ENCODE results near the gene PEX14.
A peak's percentile ranks its signal among the peaks of the same experiment; 100 is the strongest.

The PEX14 gene

DNA sequence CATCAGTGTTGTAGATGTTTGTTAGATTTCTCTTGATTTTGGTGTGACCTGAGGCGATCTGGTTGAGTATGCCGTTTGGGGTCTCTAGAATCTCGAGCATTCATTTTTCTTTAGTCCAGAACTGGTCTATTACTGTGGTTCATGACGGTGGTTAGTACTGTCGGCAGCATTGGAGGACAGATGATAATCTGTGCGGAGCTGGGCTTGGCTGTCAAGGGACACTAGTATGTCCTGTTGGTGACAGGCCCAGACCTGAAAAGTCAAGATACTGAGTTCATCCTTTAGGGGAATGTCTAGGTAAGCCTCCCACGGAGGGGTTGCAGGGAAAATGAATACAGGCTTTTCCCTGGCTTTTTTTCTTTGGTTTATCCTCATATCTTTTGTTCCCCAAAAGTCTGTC lies 59.8 kb downstream of the PEX14 start:
- Histone ChIP-seq H3K9me3 (ENCODE audit: control insufficient read depth, insufficient read depth, low read length) (no peaks in the 10 kb centered on the region), H3K4me3 (ENCODE audit: low read depth, low read length) (no peak overlapping the region), H3K27ac (ENCODE audit: low read depth, low read length) (no peak overlapping the region), H3K27me3 (ENCODE audit: control insufficient read depth, insufficient read depth, low read length) (no peaks in the 10 kb centered on the region), H3K4me1 (ENCODE audit: control insufficient read depth, insufficient read depth, low read length) (peaks cover 38% of the 10 kb centered on the region), H3K36me3 (ENCODE audit: control insufficient read depth, insufficient read depth, low read length) (peaks cover 3% of the 10 kb centered on the region; the same call in 1 of the 2 replicates), H3K9ac (ENCODE audit: low read depth, low read length) (no peak overlapping the region)

DNA sequence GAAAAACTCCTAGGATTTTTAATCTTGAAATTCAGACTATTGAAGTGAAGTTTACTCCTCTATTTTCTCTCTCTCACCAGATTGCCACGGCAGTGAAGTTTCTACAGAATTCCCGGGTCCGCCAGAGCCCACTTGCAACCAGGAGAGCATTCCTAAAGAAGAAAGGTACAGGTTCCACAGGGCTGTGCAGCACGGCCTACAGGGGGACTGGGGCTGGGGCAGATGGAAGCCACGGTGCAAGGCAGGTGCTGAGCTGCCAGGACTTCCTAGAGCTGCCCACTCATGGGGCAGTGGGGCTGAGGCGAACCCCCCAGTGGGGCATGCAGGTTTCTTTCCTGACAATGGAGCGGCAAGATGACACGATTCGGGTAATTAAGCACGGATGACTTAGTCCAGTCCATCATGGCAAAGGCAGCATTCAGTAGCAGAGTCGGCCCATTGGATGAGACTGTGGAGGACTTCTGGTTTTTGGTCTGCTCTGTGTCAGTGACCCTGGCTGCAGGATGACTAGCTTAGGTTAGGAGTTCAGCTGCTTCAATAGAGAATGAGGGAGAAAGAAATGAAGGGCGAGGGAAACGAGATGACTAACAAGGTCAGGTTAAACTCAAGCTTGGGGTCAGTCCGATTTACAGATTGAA lies 61.5 kb downstream of the PEX14 start:
- Histone ChIP-seq H3K9me3 (ENCODE audit: control insufficient read depth, insufficient read depth, low read length) (no peaks in the 10 kb centered on the region), H3K4me3 (ENCODE audit: low read depth, low read length) (no peak overlapping the region), H3K27me3 (ENCODE audit: control insufficient read depth, insufficient read depth, low read length) (no peaks in the 10 kb centered on the region), H3K9ac (ENCODE audit: low read depth, low read length) (no peak overlapping the region), H3K27ac (ENCODE audit: low read depth, low read length) (no peak overlapping the region), H3K4me1 (ENCODE audit: control insufficient read depth, insufficient read depth, low read length) (peaks cover 39% of the 10 kb centered on the region), H3K36me3 (ENCODE audit: control insufficient read depth, insufficient read depth, low read length) (peaks cover 3% of the 10 kb centered on the region; the same call in 1 of the 2 replicates)

DNA sequence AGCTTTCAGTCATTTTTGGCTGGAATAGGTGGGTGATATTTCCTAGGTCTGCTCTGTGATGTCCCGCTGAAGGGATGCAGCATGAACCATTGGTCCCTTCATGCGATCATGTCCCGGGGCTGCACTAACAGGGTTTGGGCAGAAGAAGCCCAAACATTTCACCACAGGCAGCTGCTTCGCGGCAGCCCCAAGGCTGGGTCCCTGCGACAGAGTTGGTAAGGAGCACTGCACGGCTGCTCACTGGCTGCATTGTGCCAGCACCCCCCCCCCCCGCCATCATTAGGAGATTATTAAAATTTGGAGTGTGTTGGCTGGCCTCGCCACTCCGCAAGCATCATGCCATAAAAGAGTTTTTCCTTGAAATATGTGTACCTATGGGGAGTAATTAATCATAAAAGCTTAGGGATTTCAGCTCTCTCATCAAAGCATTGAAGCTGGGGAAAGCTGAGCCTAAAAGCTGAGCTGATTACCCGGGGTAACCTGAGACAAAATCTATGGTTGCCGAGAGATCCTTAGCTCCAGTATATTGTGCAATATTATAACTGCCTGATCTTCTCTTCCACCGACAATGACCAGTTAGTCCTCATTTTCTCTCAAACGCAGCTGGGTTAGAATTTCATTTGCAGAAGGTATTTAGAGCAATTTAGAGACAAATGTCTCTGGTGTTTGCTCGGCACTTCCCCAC lies 62.5 kb downstream of the PEX14 start:
- Histone ChIP-seq H3K27me3 (ENCODE audit: control insufficient read depth, insufficient read depth, low read length) (no peaks in the 10 kb centered on the region), H3K9ac (ENCODE audit: low read depth, low read length) (no peak overlapping the region), H3K4me3 (ENCODE audit: low read depth, low read length) (no peak overlapping the region), H3K27ac (ENCODE audit: low read depth, low read length) (no peak overlapping the region), H3K4me1 (ENCODE audit: control insufficient read depth, insufficient read depth, low read length) (peaks cover 36% of the 10 kb centered on the region), H3K36me3 (ENCODE audit: control insufficient read depth, insufficient read depth, low read length) (peaks cover 11% of the 10 kb centered on the region), H3K9me3 (ENCODE audit: control insufficient read depth, insufficient read depth, low read length) (no peaks in the 10 kb centered on the region)

DNA sequence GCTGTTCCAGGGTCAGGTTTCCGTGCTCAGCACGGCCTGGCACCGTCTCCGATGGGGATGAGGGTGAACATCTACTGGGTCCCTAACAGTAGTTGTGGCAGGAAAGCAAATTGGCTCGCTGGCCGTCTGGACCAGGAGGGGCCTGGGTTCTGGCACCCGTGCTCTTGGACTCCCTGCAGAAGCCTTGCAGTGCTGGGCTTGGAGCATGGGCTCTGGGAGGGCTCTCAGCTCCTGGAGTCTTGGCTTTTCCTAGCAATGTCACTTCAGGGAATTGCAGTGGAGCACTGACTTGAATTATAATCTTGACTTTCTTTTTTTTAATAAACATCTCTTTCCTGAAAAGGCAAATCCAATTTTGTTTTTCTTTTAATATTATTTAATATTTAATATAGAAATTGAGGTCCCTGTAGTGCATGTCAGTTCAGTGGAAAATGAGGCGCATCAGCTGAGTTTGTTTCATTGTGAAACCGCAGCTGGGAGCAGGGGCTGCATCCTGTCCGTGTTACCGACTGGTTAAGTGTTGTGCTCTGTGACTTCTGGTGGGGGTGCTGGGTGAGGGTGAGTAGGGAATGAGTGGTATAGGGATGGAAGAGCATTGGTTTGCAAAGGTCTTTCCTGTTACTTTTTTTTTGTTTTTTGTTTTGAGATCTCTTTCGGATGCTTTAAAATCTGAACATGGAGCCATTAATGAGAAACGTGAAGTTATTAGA lies 64.1 kb downstream of the PEX14 start:
- no peaks in the 10 kb centered on the region for H3K9me3 ChIP-seq (ENCODE audit: control insufficient read depth, insufficient read depth, low read length)
- H3K9ac ChIP-seq (ENCODE audit: low read depth, low read length), result no peak overlapping the region
- peaks cover 28% of the 10 kb centered on the region for H3K4me1 ChIP-seq (ENCODE audit: control insufficient read depth, insufficient read depth, low read length)
- H3K4me3 ChIP-seq (ENCODE audit: low read depth, low read length), result no peak overlapping the region
- peaks cover 11% of the 10 kb centered on the region for H3K36me3 ChIP-seq (ENCODE audit: control insufficient read depth, insufficient read depth, low read length)
- H3K27me3 ChIP-seq (ENCODE audit: control insufficient read depth, insufficient read depth, low read length), result no peaks in the 10 kb centered on the region
- H3K27ac ChIP-seq (ENCODE audit: low read depth, low read length), result no peak overlapping the region

DNA sequence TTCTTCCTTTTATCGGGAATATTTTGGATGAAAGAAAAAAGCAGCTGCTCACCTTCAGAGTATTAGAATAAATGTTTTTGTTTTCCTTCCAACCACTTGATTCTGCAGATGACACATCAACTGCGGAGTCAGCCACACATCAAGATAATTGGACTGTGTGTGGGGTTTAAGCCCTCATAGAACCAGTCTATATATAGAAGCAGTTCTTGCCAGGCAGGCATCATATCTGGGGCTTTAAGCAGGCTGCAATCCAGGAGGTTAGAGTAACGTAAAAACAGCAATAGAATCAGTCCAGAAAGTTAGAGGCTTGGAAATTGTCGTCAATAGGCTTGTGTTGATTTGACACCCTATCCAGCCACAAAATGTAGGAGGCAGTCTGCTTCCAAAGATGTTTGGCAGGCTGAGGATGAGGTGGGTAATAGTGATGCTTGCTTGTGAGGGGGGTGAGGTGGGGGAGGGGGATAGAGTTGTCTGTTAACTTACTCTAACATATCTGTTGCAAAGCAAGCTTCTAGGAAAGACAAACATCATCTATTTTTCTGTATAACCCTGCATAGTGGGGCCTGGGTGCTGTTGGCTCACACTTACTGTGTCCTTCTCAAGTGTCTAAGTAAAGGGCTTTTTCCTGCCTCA lies 64.8 kb downstream of the PEX14 start:
- Histone ChIP-seq H3K27ac (ENCODE audit: low read depth, low read length) (no peak overlapping the region), H3K4me3 (ENCODE audit: low read depth, low read length) (no peak overlapping the region), H3K4me1 (ENCODE audit: control insufficient read depth, insufficient read depth, low read length) (peaks cover 28% of the 10 kb centered on the region), H3K9ac (ENCODE audit: low read depth, low read length) (no peak overlapping the region), H3K27me3 (ENCODE audit: control insufficient read depth, insufficient read depth, low read length) (no peaks in the 10 kb centered on the region), H3K36me3 (ENCODE audit: control insufficient read depth, insufficient read depth, low read length) (peaks cover 11% of the 10 kb centered on the region), H3K9me3 (ENCODE audit: control insufficient read depth, insufficient read depth, low read length) (no peaks in the 10 kb centered on the region)

DNA sequence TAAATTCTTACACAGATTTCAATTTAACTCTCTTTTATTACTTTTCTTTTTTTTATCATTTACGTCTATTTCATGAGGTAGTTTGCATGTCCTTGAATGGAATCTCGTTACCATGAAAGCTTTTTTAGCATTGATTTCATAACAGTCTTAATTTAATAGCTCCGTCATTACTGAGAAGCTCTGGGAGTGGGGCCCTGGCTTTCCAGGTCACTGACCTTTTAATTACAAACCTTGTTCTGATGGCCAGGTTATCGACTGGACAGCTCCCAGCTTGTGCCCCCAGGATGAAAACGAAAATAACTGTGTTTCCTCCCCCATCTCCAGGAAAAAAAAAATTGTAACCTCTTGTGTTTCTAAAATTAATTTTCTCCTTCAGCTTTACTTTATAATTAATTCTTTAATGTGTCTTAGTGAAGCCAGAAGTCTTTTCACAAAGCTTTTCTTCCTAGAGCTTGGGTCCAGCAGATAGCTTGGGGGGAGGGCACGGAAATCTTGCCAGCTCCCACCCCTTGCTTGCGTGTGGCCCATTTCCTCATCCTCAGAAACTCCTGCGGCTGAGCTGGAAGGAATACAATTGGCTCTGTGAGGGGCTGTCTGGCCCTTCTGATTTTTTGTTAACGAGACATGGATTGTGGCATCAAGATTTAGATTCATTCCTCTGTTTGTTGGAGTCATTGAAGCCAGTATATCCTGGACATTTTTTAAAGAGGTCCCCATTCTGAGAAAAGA lies 65.7 kb downstream of the PEX14 start:
- Histone ChIP-seq H3K4me1 (ENCODE audit: control insufficient read depth, insufficient read depth, low read length) (peaks cover 28% of the 10 kb centered on the region), H3K27ac (ENCODE audit: low read depth, low read length) (peak overlapping the region; percentile 51), H3K36me3 (ENCODE audit: control insufficient read depth, insufficient read depth, low read length) (peaks cover 11% of the 10 kb centered on the region), H3K27me3 (ENCODE audit: control insufficient read depth, insufficient read depth, low read length) (no peaks in the 10 kb centered on the region), H3K9ac (ENCODE audit: low read depth, low read length) (no peak overlapping the region), H3K4me3 (ENCODE audit: low read depth, low read length) (no peak overlapping the region), H3K9me3 (ENCODE audit: control insufficient read depth, insufficient read depth, low read length) (no peaks in the 10 kb centered on the region)

DNA sequence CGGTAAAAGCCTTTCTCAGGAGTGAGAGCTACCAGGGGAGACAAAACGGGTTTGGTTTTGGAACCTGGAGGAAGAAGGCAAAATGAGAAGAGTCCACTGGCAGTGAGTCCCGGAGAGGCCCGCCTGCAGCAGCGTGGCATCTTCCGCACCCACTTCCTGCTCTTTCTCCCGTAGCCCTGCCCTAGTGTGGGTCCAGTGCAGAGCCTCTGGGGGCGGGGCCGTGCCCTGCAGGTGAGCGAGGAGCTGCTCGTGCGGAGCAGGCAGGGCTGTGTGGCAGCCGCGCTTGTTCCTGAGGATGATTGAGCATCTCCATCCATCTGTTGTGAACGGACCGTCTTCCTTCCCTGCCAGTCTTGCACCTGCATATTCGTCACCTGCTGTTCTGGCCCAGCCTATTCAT lies 66.5 kb downstream of the PEX14 start:
- H3K27me3 ChIP-seq (ENCODE audit: control insufficient read depth, insufficient read depth, low read length), result no peaks in the 10 kb centered on the region
- H3K4me3 ChIP-seq (ENCODE audit: low read depth, low read length), result no peak overlapping the region
- peak overlapping the region; percentile 51 for H3K27ac ChIP-seq (ENCODE audit: low read depth, low read length)
- peaks cover 28% of the 10 kb centered on the region for H3K4me1 ChIP-seq (ENCODE audit: control insufficient read depth, insufficient read depth, low read length)
- H3K9me3 ChIP-seq (ENCODE audit: control insufficient read depth, insufficient read depth, low read length), result no peaks in the 10 kb centered on the region
- H3K36me3 ChIP-seq (ENCODE audit: control insufficient read depth, insufficient read depth, low read length), result peaks cover 11% of the 10 kb centered on the region
- H3K9ac ChIP-seq (ENCODE audit: low read depth, low read length), result no peak overlapping the region

DNA sequence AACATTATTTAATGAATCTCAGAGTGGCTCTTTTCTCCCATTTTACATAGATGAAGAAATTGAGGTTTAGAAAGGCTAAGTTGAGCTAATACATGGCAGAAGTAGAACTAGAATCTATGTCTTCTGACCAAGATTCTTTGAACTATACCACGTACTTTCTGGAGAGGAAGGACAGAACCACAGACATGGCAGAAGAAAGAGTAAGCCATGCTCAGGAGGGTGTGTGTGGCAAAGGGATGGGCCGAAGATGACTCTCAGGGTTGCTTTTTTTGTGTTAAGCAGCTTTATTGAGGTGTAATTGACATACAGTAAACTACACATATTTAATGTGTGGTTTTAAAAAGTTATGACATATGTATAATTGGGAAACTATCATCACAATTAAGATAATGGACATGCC lies 69.5 kb downstream of the PEX14 start:
- no peaks in the 10 kb centered on the region for H3K27me3 ChIP-seq (ENCODE audit: control insufficient read depth, insufficient read depth, low read length)
- H3K36me3 ChIP-seq (ENCODE audit: control insufficient read depth, insufficient read depth, low read length), result peaks cover 11% of the 10 kb centered on the region
- no peaks in the 10 kb centered on the region for H3K9me3 ChIP-seq (ENCODE audit: control insufficient read depth, insufficient read depth, low read length)
- no peak overlapping the region for H3K9ac ChIP-seq (ENCODE audit: low read depth, low read length)
- H3K27ac ChIP-seq (ENCODE audit: low read depth, low read length), result no peak overlapping the region
- H3K4me3 ChIP-seq (ENCODE audit: low read depth, low read length), result no peak overlapping the region
- peaks cover 26% of the 10 kb centered on the region for H3K4me1 ChIP-seq (ENCODE audit: control insufficient read depth, insufficient read depth, low read length)

DNA sequence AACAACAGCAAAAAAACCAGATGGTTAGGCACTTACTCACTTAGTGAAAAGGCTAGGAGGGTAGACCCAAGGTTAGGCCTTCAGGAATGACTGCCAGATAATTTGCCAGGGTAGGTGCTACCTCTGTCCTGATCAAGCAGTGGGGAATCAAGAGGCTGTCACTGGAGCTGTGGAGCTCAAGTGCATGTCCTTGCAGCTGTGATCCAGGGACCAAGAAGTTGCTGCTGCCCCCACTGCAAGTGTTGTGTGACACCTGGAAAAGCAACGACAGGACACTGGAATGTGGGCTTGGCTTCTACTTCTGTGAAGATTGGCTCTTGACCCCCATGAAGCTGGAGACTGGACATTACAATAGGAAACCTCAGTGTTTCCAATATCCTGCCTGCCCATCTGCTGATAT lies 72.1 kb downstream of the PEX14 start:
- Histone ChIP-seq H3K9me3 (ENCODE audit: control insufficient read depth, insufficient read depth, low read length) (no peaks in the 10 kb centered on the region), H3K27me3 (ENCODE audit: control insufficient read depth, insufficient read depth, low read length) (no peaks in the 10 kb centered on the region), H3K4me1 (ENCODE audit: control insufficient read depth, insufficient read depth, low read length) (peaks cover 7% of the 10 kb centered on the region; the same call in 1 of the 2 replicates), H3K4me3 (ENCODE audit: low read depth, low read length) (no peak overlapping the region), H3K9ac (ENCODE audit: low read depth, low read length) (no peak overlapping the region), H3K27ac (ENCODE audit: low read depth, low read length) (no peak overlapping the region), H3K36me3 (ENCODE audit: control insufficient read depth, insufficient read depth, low read length) (peaks cover 7% of the 10 kb centered on the region)

DNA sequence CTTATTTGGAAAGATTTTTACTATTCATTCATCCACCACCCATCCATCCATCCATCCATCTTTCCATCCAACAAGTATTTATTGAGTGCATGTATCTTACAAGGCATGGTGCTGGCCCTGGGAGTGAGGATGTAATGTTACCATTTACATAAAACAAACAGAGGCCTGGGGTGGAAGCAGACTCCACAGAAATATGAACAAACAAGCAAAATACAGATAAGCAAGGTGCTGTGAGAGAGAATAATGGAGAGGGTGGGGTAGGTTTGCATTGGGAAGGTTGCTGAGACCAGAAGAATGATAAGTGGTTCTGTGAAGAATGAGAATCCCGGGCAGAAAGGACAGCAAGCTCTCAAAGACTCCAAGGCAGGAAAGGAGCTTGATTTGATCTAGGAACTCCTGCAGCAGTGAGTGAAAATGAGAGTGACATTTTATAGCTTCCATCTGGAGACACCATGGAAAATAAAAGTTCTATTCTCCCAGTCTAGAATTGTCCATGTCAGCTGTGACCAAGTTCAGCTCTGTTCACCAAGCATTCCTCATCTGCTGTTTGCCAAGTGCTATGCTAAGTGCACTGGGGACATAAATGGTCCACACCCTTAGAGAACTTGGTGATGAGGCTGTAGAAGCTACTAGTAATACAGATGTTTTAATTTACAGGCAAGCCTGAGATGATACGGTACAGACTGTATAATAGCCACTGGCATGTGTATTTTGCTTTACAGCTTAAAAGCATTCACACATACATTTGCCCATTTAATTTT lies 75.3 kb downstream of the PEX14 start:
- no peak overlapping the region for H3K27ac ChIP-seq (ENCODE audit: low read depth, low read length)
- H3K27me3 ChIP-seq (ENCODE audit: control insufficient read depth, insufficient read depth, low read length), result no peaks in the 10 kb centered on the region
- H3K4me1 ChIP-seq (ENCODE audit: control insufficient read depth, insufficient read depth, low read length), result peaks cover 6% of the 10 kb centered on the region; the same call in 1 of the 2 replicates
- no peaks in the 10 kb centered on the region for H3K9me3 ChIP-seq (ENCODE audit: control insufficient read depth, insufficient read depth, low read length)
- H3K9ac ChIP-seq (ENCODE audit: low read depth, low read length), result no peak overlapping the region
- H3K4me3 ChIP-seq (ENCODE audit: low read depth, low read length), result no peak overlapping the region
- 0 out of 2 replicates have a peak, but pooled peaks cover 3% of the 10 kb centered on the region for H3K36me3 ChIP-seq (ENCODE audit: control insufficient read depth, insufficient read depth, low read length)
